Endometrium (tissue), 2 donors: Measurements from ENCODE around the gene MACROD2.

Experiments
- FAIRE-seq: peaks from 2 replicates; lab custom pipeline; 2012; peaks lifted over from hg19 to GRCh38; lab: Jason Lieb, UNC
- donor health status: control.
- donor health status: control.

Gene MACROD2

DNA sequence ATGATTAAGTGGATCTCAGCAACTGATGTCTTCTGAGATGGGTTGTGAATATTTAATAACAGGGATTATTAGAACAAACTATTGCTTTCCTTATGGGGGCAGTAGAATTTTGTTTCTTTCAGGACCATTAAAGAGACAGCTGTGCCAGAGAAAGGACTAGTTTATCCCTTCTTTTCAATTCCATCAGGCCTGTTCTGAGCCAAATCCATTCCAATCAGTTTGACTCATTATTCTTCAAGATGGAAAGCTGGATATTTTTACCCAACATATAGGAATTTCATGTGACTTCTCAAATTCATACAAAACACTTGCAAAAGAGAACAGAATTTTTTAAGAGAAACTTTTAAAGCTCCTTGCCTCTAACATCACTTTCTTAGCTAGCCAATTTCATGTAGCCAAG lies 1064.1 kb downstream of the MACROD2 start:
- FAIRE-seq: no peak

GRCh38 chr20:15060265-15061060 lies 1065.1 kb downstream of the MACROD2 start:
- no peak for FAIRE-seq

DNA sequence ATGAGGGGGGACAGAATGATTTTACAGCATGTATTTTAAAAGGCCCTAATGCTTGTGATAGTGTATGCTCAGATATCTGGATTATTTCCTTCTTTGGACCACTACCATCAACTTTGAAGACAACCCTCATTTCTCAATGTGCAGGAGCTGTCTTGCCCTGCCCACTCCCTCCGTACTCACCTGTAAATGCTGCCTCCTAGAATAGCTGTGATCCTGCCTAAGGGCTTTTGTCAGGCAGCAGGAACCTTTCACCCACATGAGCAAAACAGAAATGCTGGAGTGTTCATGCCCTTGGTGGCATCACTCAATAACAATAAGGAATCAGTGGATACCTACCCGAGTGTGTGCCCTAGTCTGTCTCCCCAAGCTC lies 1065.7 kb downstream of the MACROD2 start:
- FAIRE-seq: no peak

DNA sequence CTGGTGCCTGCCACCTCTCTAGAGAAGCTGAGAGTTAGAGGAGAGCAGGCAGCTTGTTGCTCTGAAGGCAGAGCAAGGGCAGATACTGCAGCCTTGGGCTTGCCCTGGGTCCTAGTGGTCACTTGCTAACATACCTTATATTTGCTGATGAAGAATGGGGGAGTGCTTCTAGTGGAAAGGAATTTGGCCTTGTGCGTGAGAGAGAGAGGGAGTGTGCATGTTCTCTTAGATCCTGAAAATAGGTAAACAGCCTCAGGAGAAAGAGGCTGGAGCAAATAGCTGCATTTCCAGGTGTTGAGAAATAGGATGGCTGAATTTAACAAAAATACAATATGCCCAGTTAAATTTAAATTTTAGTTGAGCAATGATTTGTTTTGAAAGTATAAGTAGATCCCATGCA lies 1066.6 kb downstream of the MACROD2 start:
- FAIRE-seq: no peak

- FAIRE-seq: no peak
These were observed 1067.8 kb downstream of the MACROD2 start for GRCh38 chr20:15063081-15063480.

DNA sequence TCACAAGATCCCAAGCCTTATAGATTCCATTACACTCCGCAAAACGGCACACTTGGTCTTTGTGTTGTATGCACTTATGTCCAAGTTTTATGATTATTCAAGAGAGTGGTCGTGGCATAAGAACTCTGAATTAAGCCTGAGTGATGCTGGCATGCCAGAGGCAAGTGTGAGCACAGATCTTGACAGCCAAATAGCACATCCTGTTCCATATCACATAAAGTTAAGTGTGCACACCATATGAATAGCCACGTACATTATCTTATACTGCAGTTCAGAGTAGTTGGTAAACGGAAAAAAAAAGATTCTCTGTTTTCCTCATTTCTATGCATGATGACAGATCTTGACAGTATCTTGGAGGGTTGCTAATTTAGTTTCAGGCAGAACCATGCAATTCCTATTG lies 1069.4 kb downstream of the MACROD2 start:
- no peak for FAIRE-seq

GRCh38 chr20:15065794-15066193 lies 1070.5 kb downstream of the MACROD2 start:
- peak; percentile 95 for FAIRE-seq

DNA sequence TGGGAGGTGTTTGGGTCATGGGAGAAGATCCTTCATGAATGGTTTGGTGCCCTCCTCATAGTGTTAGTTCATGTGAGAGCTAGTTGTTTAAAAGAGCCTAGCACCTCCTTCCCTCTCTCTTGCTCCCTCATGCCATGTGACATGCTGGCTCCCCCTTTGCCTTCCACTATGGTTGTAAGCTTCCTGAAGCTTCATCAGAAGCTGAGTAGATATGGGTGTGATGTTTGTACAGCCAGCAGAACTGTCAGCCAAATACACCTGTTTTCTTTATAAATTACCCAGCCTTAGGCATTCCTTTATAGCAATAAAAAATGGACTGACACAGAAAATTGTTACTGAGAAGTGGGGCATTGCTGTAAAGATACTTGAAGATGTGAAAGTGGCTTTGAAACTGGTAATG lies 1073.2 kb downstream of the MACROD2 start:
- no peak for FAIRE-seq

- no peak for FAIRE-seq
These were observed 1074.0 kb downstream of the MACROD2 start for GRCh38 chr20:15069355-15069754.

GRCh38 chr20:15071085-15071808 lies 1075.9 kb downstream of the MACROD2 start:
- FAIRE-seq: peak; percentile 89

GRCh38 chr20:15072316-15072715 lies 1077.0 kb downstream of the MACROD2 start:
- FAIRE-seq: no peak

GRCh38 chr20:15075586-15075985 lies 1080.3 kb downstream of the MACROD2 start:
- FAIRE-seq: no peak

DNA sequence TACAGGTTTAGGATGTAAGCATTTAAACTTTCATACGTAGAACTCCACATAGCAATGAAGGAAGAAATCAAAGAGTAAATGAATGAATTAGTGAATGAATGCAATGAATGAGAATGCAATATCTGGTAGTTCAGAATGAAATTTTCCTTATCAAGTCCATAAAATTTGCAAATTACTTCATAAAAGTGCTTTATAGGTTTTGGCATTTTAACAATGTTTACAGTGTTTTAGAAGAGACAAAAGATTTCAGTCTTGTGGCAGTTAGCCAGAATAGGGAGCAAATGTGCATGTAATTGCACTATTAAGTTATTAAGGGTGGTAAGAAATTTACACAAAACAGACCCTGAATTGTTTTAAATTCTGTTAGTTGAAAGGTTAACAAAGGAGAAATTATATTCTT lies 1081.5 kb downstream of the MACROD2 start:
- peak; percentile 99 for FAIRE-seq

- FAIRE-seq: no peak
These were observed 1082.5 kb downstream of the MACROD2 start for GRCh38 chr20:15077733-15078250.

GRCh38 chr20:15079594-15080340 lies 1084.5 kb downstream of the MACROD2 start:
- FAIRE-seq: no peak

- no peak for FAIRE-seq
These were observed 1085.9 kb downstream of the MACROD2 start for GRCh38 chr20:15081261-15081660.

- FAIRE-seq: no peak
These were observed 1096.2 kb downstream of the MACROD2 start for GRCh38 chr20:15091421-15092037.

DNA sequence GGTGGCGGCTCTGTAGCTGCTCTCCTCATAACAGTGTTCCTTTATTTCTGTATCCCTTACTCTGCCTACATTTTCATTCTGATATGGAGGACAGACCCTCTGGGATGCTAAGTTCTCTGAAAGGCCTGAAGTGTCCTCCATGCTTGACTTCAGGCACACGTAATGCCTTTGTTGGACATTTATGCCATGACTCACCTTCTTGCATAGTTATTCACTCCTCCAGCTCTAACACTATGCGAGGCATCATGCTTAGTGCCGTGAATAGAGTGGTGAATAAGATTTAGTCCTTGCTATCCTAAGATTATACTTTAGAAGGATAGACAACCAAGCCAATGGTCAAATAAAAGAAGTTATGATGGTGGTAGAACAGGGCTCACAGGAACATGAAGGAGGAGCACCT lies 1103.0 kb downstream of the MACROD2 start:
- FAIRE-seq: no peak

DNA sequence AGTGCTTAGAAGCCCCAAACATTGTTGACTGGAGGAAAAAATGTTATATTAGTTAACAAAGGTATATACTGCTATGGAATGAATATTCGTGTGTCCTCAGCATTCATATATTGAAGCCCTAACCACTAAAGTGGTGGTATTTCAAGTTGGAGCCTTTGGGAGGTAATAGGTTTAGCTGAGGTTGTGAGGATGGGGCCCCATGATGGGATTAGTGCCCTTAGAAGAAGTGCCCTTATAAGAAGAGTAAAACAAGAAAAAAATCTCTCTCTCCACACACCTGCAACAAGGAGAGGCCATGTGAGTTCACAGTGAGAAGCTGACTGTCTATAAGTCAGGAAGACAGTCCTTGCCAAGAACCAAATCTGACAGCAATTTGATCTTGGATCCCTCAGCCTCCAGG lies 1103.8 kb downstream of the MACROD2 start:
- FAIRE-seq: no peak

GRCh38 chr20:15100506-15101160 lies 1105.3 kb downstream of the MACROD2 start:
- no peak for FAIRE-seq

GRCh38 chr20:15107931-15108330 lies 1112.6 kb downstream of the MACROD2 start:
- no peak for FAIRE-seq

GRCh38 chr20:15109494-15109893 lies 1114.2 kb downstream of the MACROD2 start:
- no peak for FAIRE-seq
